Measurements from ENCODE around the gene NAP1L1. TPM values are rescaled to one million over a fixed set of nuclear protein-coding genes. Genes with fewer than 3 reads are reported as not detected.

Gene NAP1L1
- total RNA-seq, 1 donor from 2014 or later = 744 TPM

Other genes with a start within 250 kb of the NAP1L1 start
- gene PHLDA1, start 52.9 kb downstream of the NAP1L1 start, total RNA-seq = 43.2 and 44.2 TPM in 2 replicates

Data from activated T-helper 2 cell treated with anti-CD3 and anti-CD28 coated beads, Interferon-gamma antibody, Interleukin-2, Interleukin-4, amounts not matched to agents 10 μg/mL and 5 μg/mL and 100 μg/mL, durations not matched to agents 14 hours and 24 hours and 36 hours (primary cell).